SK-N-SH (cell line): ENCODE results near the gene RADIL.

ENCODE experiments used
- EP300 ChIP-seq, 2 experiments: IDR thresholded peaks; 2 replicates each; pipeline versions ENCODE4 v1.4.0 to v1.6.1; 2012; ENCODE audit warnings: borderline replicate concordance in 1 of 2, low read depth in 1 of 2, low read length in 1 of 2
- EZH2phosphoT487 ChIP-seq: fragments of 200-600 bp; sonication (generic); IDR thresholded peaks from 2 replicates; pipeline ENCODE4 v1.6.1; 2017; ENCODE audit warnings: low read depth, mixed run types, mild to moderate bottlenecking, antibody characterized with exemption, moderate library complexity, borderline replicate concordance
- FOXM1 ChIP-seq: IDR thresholded peaks from 2 replicates; pipeline ENCODE4 v1.4.0; 2012; ENCODE audit warnings: low read depth, mild to moderate bottlenecking
- GATA2 ChIP-seq: sonication (generic); formaldehyde crosslinking; IDR thresholded peaks from 2 replicates; pipeline ENCODE4 v1.5.0; 2020; ENCODE audit warnings: mild to moderate bottlenecking, missing genetic modification reagents
- POLR2AphosphoS5 ChIP-seq: IDR thresholded peaks from 2 replicates; pipeline ENCODE4 v1.6.1; 2012; ENCODE audit warnings: low read depth, low read length
- TEAD4 ChIP-seq: IDR thresholded peaks from 2 replicates; pipeline ENCODE4 v1.4.0; 2012; ENCODE audit warnings: mild to moderate bottlenecking, borderline replicate concordance; ENCODE audit not compliant: insufficient read depth
- TF ChIP-seq, protein P1 (sequence below): IDR thresholded peaks from 2 replicates; pipeline ENCODE4 v1.4.0; 2012; ENCODE audit warnings: low read depth, borderline replicate concordance
- TF ChIP-seq, protein P2 (sequence below): fragments of 200-600 bp; sonication (generic); IDR thresholded peaks from 2 replicates; pipeline ENCODE4 v1.6.1; 2017; ENCODE audit warnings: antibody characterized with exemption, mild to moderate bottlenecking, moderate library complexity

DNA sequence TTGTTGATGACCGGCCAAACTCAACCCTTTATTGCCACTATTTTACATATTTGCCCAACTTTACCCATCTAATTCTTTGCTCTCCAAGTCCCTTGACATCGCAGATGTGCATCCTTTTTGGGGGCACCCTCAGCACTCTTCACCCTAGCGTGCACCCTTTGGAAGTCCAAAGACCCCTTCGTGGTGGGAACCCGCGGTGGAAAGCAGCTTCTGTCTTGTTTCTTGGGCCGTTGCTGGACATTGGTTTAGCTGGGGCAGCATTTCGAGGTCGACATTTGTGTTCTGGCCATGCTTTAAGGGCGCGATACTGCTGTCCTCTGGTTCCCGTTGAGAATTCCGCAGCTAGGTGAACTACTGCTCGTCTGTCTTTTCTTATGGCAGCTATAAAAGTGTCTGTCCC lies 21.4 kb downstream of the RADIL start:
- TF ChIP-seq EP300 (IDR thresholded peaks at IDR 0.05; ENCODE audit: borderline replicate concordance in 1 of 2, low read depth in 1 of 2, low read length in 1 of 2) = no peak
- TF ChIP-seq, protein P1, sequence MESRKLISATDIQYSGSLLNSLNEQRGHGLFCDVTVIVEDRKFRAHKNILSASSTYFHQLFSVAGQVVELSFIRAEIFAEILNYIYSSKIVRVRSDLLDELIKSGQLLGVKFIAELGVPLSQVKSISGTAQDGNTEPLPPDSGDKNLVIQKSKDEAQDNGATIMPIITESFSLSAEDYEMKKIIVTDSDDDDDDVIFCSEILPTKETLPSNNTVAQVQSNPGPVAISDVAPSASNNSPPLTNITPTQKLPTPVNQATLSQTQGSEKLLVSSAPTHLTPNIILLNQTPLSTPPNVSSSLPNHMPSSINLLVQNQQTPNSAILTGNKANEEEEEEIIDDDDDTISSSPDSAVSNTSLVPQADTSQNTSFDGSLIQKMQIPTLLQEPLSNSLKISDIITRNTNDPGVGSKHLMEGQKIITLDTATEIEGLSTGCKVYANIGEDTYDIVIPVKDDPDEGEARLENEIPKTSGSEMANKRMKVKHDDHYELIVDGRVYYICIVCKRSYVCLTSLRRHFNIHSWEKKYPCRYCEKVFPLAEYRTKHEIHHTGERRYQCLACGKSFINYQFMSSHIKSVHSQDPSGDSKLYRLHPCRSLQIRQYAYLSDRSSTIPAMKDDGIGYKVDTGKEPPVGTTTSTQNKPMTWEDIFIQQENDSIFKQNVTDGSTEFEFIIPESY = no peak
- no peak for TF ChIP-seq EZH2phosphoT487
- TF ChIP-seq, protein P2, sequence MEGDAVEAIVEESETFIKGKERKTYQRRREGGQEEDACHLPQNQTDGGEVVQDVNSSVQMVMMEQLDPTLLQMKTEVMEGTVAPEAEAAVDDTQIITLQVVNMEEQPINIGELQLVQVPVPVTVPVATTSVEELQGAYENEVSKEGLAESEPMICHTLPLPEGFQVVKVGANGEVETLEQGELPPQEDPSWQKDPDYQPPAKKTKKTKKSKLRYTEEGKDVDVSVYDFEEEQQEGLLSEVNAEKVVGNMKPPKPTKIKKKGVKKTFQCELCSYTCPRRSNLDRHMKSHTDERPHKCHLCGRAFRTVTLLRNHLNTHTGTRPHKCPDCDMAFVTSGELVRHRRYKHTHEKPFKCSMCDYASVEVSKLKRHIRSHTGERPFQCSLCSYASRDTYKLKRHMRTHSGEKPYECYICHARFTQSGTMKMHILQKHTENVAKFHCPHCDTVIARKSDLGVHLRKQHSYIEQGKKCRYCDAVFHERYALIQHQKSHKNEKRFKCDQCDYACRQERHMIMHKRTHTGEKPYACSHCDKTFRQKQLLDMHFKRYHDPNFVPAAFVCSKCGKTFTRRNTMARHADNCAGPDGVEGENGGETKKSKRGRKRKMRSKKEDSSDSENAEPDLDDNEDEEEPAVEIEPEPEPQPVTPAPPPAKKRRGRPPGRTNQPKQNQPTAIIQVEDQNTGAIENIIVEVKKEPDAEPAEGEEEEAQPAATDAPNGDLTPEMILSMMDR = no peak
- no peak for TF ChIP-seq GATA2
- no peak for TF ChIP-seq POLR2AphosphoS5
- no peak for TF ChIP-seq TEAD4
- TF ChIP-seq FOXM1 = no peak
